HUES64 (cell line): ENCODE measurements around the gene INAVA. TPM values are rescaled to one million over a fixed set of nuclear protein-coding genes. Genes with fewer than 3 reads are reported as not detected.

Source experiments
- H3K27ac ChIP-seq: 2 replicates; pipeline ENCODE4 v1.7.0; 2013; ENCODE audit warnings: low read depth, low read length, inconsistent platforms
- H3K27me3 ChIP-seq: 2 replicates; pipeline ENCODE4 v1.6.1; 2013; ENCODE audit warnings: mild to moderate bottlenecking, low read length; ENCODE audit not compliant: insufficient read depth
- H3K36me3 ChIP-seq: 2 replicates; pipeline ENCODE4 v1.6.1; 2013; ENCODE audit warnings: mild to moderate bottlenecking, low read length; ENCODE audit not compliant: insufficient read depth
- H3K4me1 ChIP-seq: 2 replicates; pipeline ENCODE4 v1.6.1; 2013; ENCODE audit warnings: mild to moderate bottlenecking, low read length, moderate library complexity; ENCODE audit not compliant: insufficient read depth
- H3K4me3 ChIP-seq: 2 replicates; pipeline ENCODE4 v1.5.1; 2013; ENCODE audit warnings: mild to moderate bottlenecking, low read length, moderate library complexity
- H3K9ac ChIP-seq: 2 replicates; pipeline ENCODE4 v1.6.1; 2013; ENCODE audit warnings: mild to moderate bottlenecking, low read depth, low read length
- H3K9me3 ChIP-seq: 2 replicates; pipeline ENCODE4 v1.6.1; 2013; ENCODE audit warnings: low read depth, low read length; ENCODE audit not compliant: insufficient read depth
- WGBS: fragments of 150-250, 120-280 bp; methylation state at CpG from one replicate; pipeline ENCODE4 v1.1.7; 2013; ENCODE audit warnings: missing lambda C conversion rate; 5-methylcytosine and 5-hydroxymethylcytosine counted together
- polyA plus RNA-seq, 2 experiments: library from polyadenylated mRNA; stranded (reverse); fragments of 50-300 nt; gene quantifications; one replicate each; pipeline ENCODE4 v1.2.3, GENCODE V29; 2013

The INAVA gene
- polyA plus RNA-seq (2013, experiment 1 of 2): 35.2 TPM
- polyA plus RNA-seq (2013, experiment 2 of 2): 30.7 TPM

- H3K9ac ChIP-seq: peak within 1 kb of the TSS; percentile 33
- no peaks in the 10 kb centered on the region for H3K9me3 ChIP-seq
- H3K27ac ChIP-seq: peak within 1 kb of the TSS; percentile 41
- peaks cover 55% of the 10 kb centered on the region for H3K4me1 ChIP-seq
- peaks cover 26% of the 10 kb centered on the region for H3K36me3 ChIP-seq
- no peaks in the 10 kb centered on the region for H3K27me3 ChIP-seq
- H3K4me3 ChIP-seq: peak within 1 kb of the TSS; percentile 84
- WGBS: 78% methylated on average over 15 of the region's 15 CpGs
These were observed at the start of gene INAVA for GRCh38 chr1:200894712-200895442. Gene INAVA, plus strand, starts transcription at chr1:200894900. Its CDS starts 3,501 bp downstream, at chr1:200898401.

- H3K36me3 ChIP-seq: peaks cover 74% of the 10 kb centered on the region
- H3K4me1 ChIP-seq: peaks cover 8% of the 10 kb centered on the region; the same call in 1 of the 2 replicates
- H3K27ac ChIP-seq: no peak overlapping the region
- no peaks in the 10 kb centered on the region for H3K9me3 ChIP-seq
- no peak overlapping the region for H3K4me3 ChIP-seq
- WGBS: 94% methylated on average over 4 of the region's 4 CpGs
- no peaks in the 10 kb centered on the region for H3K27me3 ChIP-seq
- no peak overlapping the region for H3K9ac ChIP-seq
These were observed 49.3 kb upstream of the INAVA start for GRCh38 chr1:200845360-200845759.

- 92% methylated on average over 1 of the region's 1 CpG for WGBS
- H3K27ac ChIP-seq: no peak overlapping the region
- no peak overlapping the region for H3K9ac ChIP-seq
- H3K4me1 ChIP-seq: peaks cover 8% of the 10 kb centered on the region; the same call in 1 of the 2 replicates
- peaks cover 82% of the 10 kb centered on the region for H3K36me3 ChIP-seq
- no peak overlapping the region for H3K4me3 ChIP-seq
- no peaks in the 10 kb centered on the region for H3K27me3 ChIP-seq
- no peaks in the 10 kb centered on the region for H3K9me3 ChIP-seq
These were observed 48.3 kb upstream of the INAVA start for GRCh38 chr1:200846398-200846797.

GRCh38 chr1:200849430-200849829 lies 45.3 kb upstream of the INAVA start:
- Histone ChIP-seq H3K9ac (no peak overlapping the region), H3K36me3 (peaks cover 87% of the 10 kb centered on the region), H3K4me1 (peaks cover 8% of the 10 kb centered on the region; the same call in 1 of the 2 replicates), H3K27ac (no peak overlapping the region), H3K9me3 (no peaks in the 10 kb centered on the region), H3K4me3 (no peak overlapping the region), H3K27me3 (no peaks in the 10 kb centered on the region)
- WGBS: 93% methylated on average over 6 of the region's 6 CpGs

GRCh38 chr1:200850554-200850953 lies 44.1 kb upstream of the INAVA start:
- Histone ChIP-seq H3K9me3 (no peaks in the 10 kb centered on the region), H3K4me3 (no peak overlapping the region), H3K4me1 (peaks cover 7% of the 10 kb centered on the region; the same call in 1 of the 2 replicates), H3K27me3 (no peaks in the 10 kb centered on the region), H3K9ac (no peak overlapping the region), H3K36me3 (peaks cover 90% of the 10 kb centered on the region), H3K27ac (no peak overlapping the region)

- Histone ChIP-seq H3K9ac (no peak overlapping the region), H3K27me3 (no peaks in the 10 kb centered on the region), H3K27ac (no peak overlapping the region), H3K4me3 (no peak overlapping the region), H3K9me3 (no peaks in the 10 kb centered on the region), H3K36me3 (peaks cover 80% of the 10 kb centered on the region), H3K4me1 (no peaks in the 10 kb centered on the region)
- 94% methylated on average over 1 of the region's 2 CpGs for WGBS
These were observed 37.9 kb upstream of the INAVA start for GRCh38 chr1:200856716-200857357.

GRCh38 chr1:200857804-200858203 lies 36.9 kb upstream of the INAVA start:
- Histone ChIP-seq H3K9ac (no peak overlapping the region), H3K4me1 (no peaks in the 10 kb centered on the region), H3K27me3 (no peaks in the 10 kb centered on the region), H3K27ac (no peak overlapping the region), H3K36me3 (peaks cover 76% of the 10 kb centered on the region), H3K4me3 (no peak overlapping the region), H3K9me3 (no peaks in the 10 kb centered on the region)
- 90% methylated on average over 1 of the region's 1 CpG for WGBS

- Histone ChIP-seq H3K36me3 (peaks cover 39% of the 10 kb centered on the region), H3K9ac (no peak overlapping the region), H3K4me3 (no peak overlapping the region), H3K4me1 (no peaks in the 10 kb centered on the region), H3K9me3 (no peaks in the 10 kb centered on the region), H3K27ac (no peak overlapping the region), H3K27me3 (no peaks in the 10 kb centered on the region)
- 85% methylated on average over 2 of the region's 2 CpGs for WGBS
These were observed 32.6 kb upstream of the INAVA start for GRCh38 chr1:200861937-200862647.

GRCh38 chr1:200862713-200863415 lies 31.8 kb upstream of the INAVA start:
- no peak overlapping the region for H3K4me3 ChIP-seq
- no peak overlapping the region for H3K27ac ChIP-seq
- H3K9ac ChIP-seq: no peak overlapping the region
- no peaks in the 10 kb centered on the region for H3K27me3 ChIP-seq
- no peaks in the 10 kb centered on the region for H3K4me1 ChIP-seq
- H3K9me3 ChIP-seq: no peaks in the 10 kb centered on the region
- peaks cover 31% of the 10 kb centered on the region for H3K36me3 ChIP-seq
- WGBS: 94% methylated on average over 5 of the region's 9 CpGs

GRCh38 chr1:200866116-200866515 lies 28.6 kb upstream of the INAVA start:
- H3K4me1 ChIP-seq: no peaks in the 10 kb centered on the region
- H3K9ac ChIP-seq: no peak overlapping the region

More at GRCh38 chr1:200866116-200866515, 28.6 kb upstream of the INAVA start:
- Histone ChIP-seq H3K4me3 (no peak overlapping the region), H3K9me3 (no peaks in the 10 kb centered on the region), H3K27me3 (no peaks in the 10 kb centered on the region), H3K36me3 (peaks cover 6% of the 10 kb centered on the region), H3K27ac (no peak overlapping the region)
- WGBS: 92% methylated on average over 3 of the region's 3 CpGs
